Brain microvascular endothelial cell (primary cell): ENCODE results near the gene HBD.
"Not testable (repeated sequence)": the region's sequence is repeated elsewhere in the genome, so short reads cannot be mapped to it uniquely, and the experiment has no call there.

Source experiments
- DNase-seq: peaks from one replicate; pipeline ENCODE4 v3.0.0-alpha.2; 2020
- H3K27ac ChIP-seq: fragments of 250-450 bp; sonication (Bioruptor Pico); 2 replicates; pipeline ENCODE4 v1.5.1; 2020; ENCODE audit warnings: mild to moderate bottlenecking, moderate library complexity
- H3K27me3 ChIP-seq: fragments of 250-450 bp; sonication (Bioruptor Pico); replicated peaks from 2 replicates; pipeline ENCODE4 v1.5.1; 2020; ENCODE audit warnings: mild to moderate bottlenecking
- H3K36me3 ChIP-seq: fragments of 250-450 bp; sonication (Bioruptor Pico); replicated peaks from 2 replicates; pipeline ENCODE4 v1.5.1; 2020; ENCODE audit warnings: mild to moderate bottlenecking
- H3K4me3 ChIP-seq: 2 replicates; pipeline ENCODE4 v1.5.1; 2011; ENCODE audit warnings: low read depth, mild to moderate bottlenecking, control low read depth, low read length, moderate library complexity
- in situ Hi-C: cut with HindIII; loops from 2 replicates; pipeline ENCODE4 v1.10.0; 2017; ENCODE audit warnings: low sequenced_read_pairs, low pct_ligation_motif_present
- TF ChIP-seq, protein P1 (sequence below): IDR thresholded peaks from 2 replicates; pipeline ENCODE4 v1.5.1; 2011; ENCODE audit warnings: low read depth, mild to moderate bottlenecking, moderate library complexity, low read length, control low read depth, inconsistent platforms; ENCODE audit errors: missing control alignments

Gene HBD

GRCh38 chr11:5251746-5252145 is 17.5 kb upstream of the HBD start:
- H3K27me3 ChIP-seq, result no peaks in the 10 kb centered on the region
- H3K36me3 ChIP-seq, result no peaks in the 10 kb centered on the region
- TF ChIP-seq, protein P1, sequence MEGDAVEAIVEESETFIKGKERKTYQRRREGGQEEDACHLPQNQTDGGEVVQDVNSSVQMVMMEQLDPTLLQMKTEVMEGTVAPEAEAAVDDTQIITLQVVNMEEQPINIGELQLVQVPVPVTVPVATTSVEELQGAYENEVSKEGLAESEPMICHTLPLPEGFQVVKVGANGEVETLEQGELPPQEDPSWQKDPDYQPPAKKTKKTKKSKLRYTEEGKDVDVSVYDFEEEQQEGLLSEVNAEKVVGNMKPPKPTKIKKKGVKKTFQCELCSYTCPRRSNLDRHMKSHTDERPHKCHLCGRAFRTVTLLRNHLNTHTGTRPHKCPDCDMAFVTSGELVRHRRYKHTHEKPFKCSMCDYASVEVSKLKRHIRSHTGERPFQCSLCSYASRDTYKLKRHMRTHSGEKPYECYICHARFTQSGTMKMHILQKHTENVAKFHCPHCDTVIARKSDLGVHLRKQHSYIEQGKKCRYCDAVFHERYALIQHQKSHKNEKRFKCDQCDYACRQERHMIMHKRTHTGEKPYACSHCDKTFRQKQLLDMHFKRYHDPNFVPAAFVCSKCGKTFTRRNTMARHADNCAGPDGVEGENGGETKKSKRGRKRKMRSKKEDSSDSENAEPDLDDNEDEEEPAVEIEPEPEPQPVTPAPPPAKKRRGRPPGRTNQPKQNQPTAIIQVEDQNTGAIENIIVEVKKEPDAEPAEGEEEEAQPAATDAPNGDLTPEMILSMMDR, result no peak
- no peak overlapping the region for H3K27ac ChIP-seq
- DNase-seq, result no peak
- H3K4me3 ChIP-seq, result no peak overlapping the region
- in situ Hi-C loops, result no loop called here

DNA sequence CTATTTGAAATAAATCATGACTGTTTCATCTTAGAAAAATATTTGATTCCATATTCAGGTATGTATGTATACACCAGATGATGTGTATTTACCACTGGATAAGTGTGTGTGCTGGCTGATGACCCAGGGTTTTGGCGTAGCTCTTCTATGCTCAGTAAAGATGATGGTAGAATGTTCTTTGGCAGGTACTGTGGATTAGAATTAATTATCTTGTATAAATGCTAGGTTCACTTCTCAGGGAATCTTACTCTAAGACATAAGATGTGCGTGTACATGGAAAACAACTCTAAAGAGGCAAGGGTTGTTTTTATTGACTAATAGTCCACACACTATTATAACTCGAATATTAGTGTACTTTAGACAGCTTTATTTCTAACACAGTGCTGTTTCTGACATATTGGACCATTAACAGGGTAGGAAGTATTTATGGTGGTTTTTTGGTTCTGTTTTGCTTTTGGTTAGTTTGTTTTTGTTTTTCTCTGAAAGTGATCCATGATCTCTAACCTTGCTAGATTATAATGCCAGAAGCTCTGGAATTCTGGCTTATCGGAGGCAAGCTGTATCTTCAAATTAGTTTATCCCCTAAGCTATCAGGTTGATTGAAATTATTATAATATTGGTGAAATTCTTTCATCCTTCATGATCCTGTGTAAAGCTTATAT is 16.4 kb upstream of the HBD start:
- Histone ChIP-seq H3K36me3 (no peaks in the 10 kb centered on the region), H3K27me3 (no peaks in the 10 kb centered on the region), H3K27ac (no peak overlapping the region), H3K4me3 (no peak overlapping the region)
- DNase-seq, result no peak
- in situ Hi-C loops, result no loop called here
- TF ChIP-seq, protein P1, result no peak

- H3K27ac ChIP-seq, in situ Hi-C loops, H3K4me3 ChIP-seq: not testable (repeated sequence)
Observed at GRCh38 chr11:5249807-5250396, 15.6 kb upstream of the HBD start, which contains the start of gene HBG1. Gene HBG1 (minus strand): TSS chr11:5249857. CDS start chr11:5249804, 53 bp downstream.

DNA sequence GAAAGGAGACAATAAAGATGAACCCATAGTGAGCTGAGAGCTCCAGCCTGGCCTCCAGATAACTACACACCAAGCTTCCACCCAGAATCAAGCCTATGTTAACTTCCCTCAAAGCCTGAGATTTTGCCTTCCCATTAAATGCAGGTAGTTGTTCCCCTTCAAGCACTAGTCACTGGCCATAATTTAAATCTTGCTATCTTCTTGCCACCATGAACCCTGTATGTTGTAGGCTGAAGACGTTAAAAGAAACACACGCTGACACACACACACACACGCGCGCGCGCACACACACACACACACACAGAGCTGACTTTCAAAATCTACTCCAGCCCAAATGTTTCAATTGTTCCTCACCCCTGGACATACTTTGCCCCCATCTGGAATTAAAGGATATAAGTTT is 14.2 kb upstream of the HBD start:
- H3K27me3 ChIP-seq, H3K36me3 ChIP-seq, H3K27ac ChIP-seq, DNase-seq, H3K4me3 ChIP-seq, in situ Hi-C loops: not testable (repeated sequence)

More at GRCh38 chr11:5249807-5250396, 15.6 kb upstream of the HBD start, which contains the start of gene HBG1:
- DNase-seq, H3K36me3 ChIP-seq, H3K27me3 ChIP-seq: not testable (repeated sequence)

DNA sequence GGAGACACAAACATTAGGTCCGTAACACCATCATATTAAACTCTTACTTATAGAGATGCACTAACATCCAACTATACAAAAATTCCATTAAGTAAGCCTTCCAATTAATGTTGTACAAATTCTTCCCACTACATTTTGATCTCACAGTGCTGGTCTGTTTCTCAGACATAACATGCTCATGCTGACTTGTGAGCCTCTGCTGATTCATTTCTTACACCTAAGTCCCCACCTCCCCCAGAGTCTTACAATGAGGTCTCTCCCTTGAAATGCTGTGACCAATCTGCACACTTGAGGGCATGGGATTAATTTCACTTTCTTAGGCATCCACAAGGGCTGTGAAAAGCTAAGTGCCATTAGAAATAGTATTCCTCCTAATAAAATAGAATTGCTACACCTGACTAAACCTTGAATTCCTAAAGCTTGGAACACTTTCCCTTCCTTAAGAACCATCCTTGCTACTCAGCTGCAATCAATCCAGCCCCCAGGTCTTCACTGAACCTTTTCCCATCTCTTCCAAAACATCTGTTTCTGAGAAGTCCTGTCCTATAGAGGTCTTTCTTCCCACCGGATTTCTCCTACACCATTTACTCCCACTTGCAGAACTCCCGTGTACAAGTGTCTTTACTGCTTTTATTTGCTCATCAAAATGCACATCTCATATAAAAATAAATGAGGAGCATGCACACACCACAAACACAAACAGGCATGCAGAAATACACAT is 13.3 kb upstream of the HBD start:
- DNase-seq, result no peak
- in situ Hi-C loops, result no loop called here
- H3K27me3 ChIP-seq, result no peaks in the 10 kb centered on the region
- TF ChIP-seq, protein P1, result no peak
- no peak overlapping the region for H3K27ac ChIP-seq
- no peaks in the 10 kb centered on the region for H3K36me3 ChIP-seq
- no peak overlapping the region for H3K4me3 ChIP-seq

- Histone ChIP-seq H3K27me3 (no peaks in the 10 kb centered on the region), H3K36me3 (no peaks in the 10 kb centered on the region), H3K4me3 (no peak overlapping the region), H3K27ac (no peak overlapping the region)
- TF ChIP-seq, protein P1, result no peak
- no peak for DNase-seq
- in situ Hi-C loops, result no loop called here
Observed at GRCh38 chr11:5246772-5247471, 12.6 kb upstream of the HBD start.
